Fibroblast of pulmonary artery (primary cell): ENCODE measurements around the gene UBE3C.
"Not testable (repeated sequence)": the region's sequence is repeated elsewhere in the genome, so short reads cannot be mapped to it uniquely, and the experiment has no call there.

Experiments
- DNase-seq: peaks from one replicate; pipeline ENCODE4 v3.0.0-alpha.2; 2010; ENCODE audit warnings: low read depth
- H3K4me3 ChIP-seq: replicated peaks from 2 replicates; pipeline ENCODE4 v1.5.1; 2011; ENCODE audit warnings: low read depth, mild to moderate bottlenecking, control low read depth, low read length, moderate library complexity
- TF ChIP-seq, protein P1 (sequence below): IDR thresholded peaks from 2 replicates; pipeline ENCODE4 v1.5.1; 2011; ENCODE audit warnings: mild to moderate bottlenecking, control low read depth, low read length, inconsistent platforms; ENCODE audit errors: missing control alignments

The UBE3C gene

DNA sequence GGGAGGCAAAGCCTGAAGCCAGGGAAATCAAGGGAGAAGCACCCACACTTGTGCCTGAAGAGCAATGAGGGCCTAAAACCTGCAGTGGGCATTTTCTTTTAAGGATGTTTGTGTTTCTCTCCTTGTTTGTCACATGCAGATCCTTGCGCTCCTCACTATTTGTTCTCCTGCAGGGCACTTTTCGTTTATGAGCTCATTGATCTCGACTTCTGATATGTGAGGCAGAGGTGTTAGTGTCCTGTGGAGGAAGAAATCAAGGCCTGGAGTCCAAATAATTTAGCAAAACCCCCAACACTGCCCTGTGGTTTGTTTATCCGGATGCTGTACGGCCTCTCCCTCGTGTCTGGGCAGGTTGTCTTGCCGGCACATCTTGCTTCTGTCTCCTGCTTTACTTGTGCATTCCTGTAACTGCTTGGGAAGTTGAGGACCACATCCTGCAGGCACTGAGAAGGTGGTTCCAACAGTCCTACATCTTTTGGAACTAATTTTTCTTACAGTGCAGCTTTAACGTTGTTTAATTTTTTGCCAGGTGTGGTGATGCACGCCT lies 13.7 kb downstream of the UBE3C start:
- DNase-seq: no peak
- TF ChIP-seq, protein P1, sequence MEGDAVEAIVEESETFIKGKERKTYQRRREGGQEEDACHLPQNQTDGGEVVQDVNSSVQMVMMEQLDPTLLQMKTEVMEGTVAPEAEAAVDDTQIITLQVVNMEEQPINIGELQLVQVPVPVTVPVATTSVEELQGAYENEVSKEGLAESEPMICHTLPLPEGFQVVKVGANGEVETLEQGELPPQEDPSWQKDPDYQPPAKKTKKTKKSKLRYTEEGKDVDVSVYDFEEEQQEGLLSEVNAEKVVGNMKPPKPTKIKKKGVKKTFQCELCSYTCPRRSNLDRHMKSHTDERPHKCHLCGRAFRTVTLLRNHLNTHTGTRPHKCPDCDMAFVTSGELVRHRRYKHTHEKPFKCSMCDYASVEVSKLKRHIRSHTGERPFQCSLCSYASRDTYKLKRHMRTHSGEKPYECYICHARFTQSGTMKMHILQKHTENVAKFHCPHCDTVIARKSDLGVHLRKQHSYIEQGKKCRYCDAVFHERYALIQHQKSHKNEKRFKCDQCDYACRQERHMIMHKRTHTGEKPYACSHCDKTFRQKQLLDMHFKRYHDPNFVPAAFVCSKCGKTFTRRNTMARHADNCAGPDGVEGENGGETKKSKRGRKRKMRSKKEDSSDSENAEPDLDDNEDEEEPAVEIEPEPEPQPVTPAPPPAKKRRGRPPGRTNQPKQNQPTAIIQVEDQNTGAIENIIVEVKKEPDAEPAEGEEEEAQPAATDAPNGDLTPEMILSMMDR: no peak
- H3K4me3 ChIP-seq: no peak overlapping the region

DNA sequence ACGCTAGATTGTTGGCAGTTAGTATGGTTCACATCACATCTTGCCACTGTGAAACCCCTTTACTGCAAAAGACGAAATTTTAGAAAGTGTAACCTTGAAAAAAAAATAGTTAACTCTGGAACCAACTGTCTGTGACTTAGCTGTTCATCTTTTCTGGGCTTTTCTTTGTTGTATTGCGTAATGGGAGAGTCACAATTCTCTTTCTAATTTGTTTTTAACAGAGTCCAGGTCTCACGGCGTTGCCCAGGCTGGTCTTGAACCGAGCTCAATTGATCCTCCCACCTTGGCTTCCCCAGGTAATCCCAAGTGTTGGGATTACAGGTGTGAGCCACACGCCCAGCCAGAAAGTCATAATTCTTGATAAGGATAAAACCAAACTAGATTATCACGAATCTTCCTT lies 14.5 kb downstream of the UBE3C start:
- DNase-seq: no peak
- TF ChIP-seq, protein P1: no peak
- H3K4me3 ChIP-seq: no peak overlapping the region

DNA sequence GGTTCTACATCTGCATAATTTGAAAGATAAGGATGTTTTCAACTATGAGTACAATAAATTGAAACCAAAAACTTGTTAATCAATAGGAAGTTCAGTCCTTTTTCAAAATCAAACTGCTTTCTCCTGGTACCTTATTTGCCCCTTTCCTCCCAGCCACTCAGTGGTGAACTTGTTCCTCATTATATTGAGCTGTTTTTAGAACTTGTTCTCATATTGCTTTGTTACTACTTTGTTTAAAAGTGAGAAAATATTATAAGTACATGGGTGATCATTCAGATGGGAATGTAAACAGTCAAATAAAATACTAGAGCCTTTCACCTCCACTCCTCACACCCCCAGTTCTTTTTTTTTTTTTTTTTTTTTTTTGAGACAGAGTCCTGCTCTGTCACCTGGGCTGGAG lies 17.2 kb downstream of the UBE3C start:
- TF ChIP-seq, protein P1: no peak
- no peak overlapping the region for H3K4me3 ChIP-seq
- DNase-seq: no peak

DNA sequence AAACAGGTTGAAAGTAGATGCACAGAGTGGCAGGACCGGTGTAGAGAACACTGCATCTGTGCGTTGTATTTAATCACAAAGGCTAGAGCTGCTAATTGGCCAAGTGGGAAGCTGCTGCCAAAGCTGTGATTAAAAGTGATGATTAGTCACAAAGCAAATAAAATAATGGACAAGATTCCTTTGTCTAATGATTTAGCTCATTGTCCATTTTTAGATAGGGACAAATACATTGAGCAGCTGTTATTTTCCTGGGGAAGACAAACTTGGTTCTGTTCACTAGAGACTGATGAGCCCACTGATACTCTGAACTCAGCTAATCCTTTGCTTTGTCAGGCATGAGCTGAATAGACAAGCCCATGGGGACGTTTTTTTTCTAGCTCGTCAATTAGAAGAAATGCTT lies 19.7 kb downstream of the UBE3C start:
- no peak overlapping the region for H3K4me3 ChIP-seq
- TF ChIP-seq, protein P1: no peak
- DNase-seq: no peak

DNA sequence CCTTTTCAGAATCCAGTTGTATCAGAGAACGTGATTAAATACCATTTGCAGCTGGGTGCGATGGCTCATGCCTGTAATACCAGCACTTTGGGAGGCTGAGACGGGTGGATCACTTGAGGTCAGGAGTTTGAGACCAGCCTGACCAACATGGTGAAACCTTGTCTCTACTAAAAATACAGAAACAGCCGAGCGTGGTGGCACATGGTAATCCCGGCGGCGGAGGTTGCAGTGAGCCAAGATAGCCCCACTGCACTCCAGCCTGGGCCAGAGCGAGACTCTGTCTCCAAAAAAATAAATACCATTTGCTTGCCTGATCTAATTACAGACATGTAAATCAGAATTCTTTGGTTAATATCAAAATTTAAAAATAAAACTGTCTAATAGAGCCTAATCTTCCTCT lies 20.8 kb downstream of the UBE3C start:
- H3K4me3 ChIP-seq, DNase-seq: not testable (repeated sequence)

DNA sequence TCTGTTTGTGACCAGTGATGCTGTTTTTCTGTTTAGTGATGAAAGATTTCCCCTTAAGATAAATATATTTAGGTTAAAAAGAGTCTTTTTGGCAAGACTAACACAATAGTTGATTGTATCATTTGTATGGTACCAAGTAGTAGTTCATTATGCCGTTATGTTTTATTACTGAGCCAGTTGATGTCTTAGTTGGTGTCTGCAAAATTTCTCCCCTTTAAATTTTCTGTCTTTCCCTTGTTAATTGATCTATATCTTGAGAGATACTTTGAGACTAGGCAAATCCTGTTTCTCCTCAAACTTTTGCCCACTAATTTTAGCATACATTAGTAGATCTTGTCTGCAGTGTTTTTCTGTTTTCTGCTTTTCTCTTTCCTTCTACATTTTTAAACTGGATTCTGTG lies 21.7 kb downstream of the UBE3C start:
- no peak overlapping the region for H3K4me3 ChIP-seq
- TF ChIP-seq, protein P1: no peak
- no peak for DNase-seq

DNA sequence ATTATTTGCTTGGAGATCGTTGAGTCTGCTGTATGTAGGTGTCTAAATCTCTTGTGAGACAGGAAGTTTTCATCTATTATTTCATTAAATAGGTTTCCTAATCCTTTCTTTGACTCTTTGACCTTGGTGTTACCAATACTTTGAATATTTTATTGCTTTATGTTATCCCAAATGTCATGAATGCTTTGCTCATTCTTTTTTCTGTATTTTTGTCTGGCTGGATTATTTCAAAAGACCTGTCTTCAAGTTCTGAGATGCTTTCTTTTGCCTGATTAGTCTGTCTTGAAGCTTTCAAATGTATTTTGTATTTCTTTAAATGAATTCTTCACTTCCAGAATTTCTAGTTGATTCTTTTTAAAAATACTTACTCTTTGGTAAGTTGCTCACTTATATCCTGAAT lies 27.3 kb downstream of the UBE3C start:
- H3K4me3 ChIP-seq: no peak overlapping the region
- no peak for DNase-seq
- TF ChIP-seq, protein P1: no peak
